GM19193 (cell line): ENCODE results near the gene MAML3.

ENCODE experiments used
- POLR2A ChIP-seq: IDR thresholded peaks from 4 replicates; pipeline ENCODE4 v1.6.1; 2011; ENCODE audit not compliant: insufficient read depth, insufficient read length; ENCODE audit errors: extremely low read depth

The MAML3 gene

DNA sequence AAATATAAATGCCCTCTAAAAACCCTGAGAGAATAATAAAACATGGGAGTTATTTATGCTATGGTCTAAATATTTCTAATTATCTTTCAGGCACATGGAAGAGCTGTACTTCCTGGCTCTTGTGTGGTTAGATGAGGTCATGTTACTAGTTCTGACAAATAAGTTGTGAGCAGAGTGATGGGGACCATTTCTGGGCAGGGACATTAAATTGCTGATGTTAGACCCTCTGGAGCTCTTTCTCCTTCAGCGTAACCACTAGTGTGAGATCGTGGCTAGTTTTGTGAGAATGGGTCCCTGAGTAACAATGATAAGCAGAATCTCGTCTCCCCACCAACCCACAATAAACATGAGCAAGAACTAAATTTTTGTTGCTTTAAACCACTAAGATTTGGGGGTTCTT is 108.0 kb downstream of the MAML3 start:
- no peak for TF ChIP-seq POLR2A

DNA sequence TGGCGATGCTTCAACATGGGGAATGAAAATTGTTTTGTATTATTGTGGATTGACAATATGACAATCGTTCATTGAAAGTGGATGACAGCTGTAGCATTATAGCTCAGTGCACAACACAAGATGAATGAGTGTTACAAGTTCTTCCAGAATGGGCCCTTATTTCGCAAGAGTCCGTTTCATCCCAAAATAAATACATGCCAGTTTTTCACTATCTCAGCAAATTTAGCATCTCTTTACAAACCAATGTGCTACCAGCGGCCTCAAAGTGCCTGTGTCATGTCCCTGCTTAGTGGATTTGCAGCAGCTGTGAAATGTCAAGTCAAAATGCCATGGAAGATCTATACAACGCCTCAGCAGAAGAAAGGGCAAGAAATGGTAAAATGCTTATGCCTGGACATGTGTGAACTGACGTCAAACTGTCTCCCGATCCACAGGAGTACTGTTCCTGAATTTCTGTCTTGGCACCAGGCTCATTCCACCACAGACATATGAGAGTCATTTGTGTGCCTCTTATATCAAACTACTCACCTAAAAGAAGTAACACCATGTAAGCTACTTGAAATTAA is 109.6 kb downstream of the MAML3 start:
- TF ChIP-seq POLR2A = no peak

DNA sequence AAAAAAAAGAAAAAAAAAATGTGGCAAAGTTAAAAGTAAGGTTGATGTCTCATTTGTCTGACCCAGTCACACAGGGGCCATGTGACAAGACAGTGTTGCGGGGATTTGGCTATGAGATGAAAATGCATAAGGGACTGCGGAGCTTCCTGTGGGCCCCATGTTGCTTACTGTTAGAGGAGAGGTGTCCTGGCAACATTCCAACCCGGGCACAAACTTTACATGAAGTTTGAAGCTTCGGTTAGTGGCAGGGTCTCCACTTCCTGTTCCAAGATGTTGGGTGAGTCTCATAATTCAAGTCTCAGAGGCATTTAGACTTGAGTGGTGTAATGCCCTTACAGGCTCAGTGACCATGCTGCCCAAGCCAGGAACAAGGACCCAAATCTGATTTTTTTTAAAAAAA is 111.3 kb downstream of the MAML3 start:
- TF ChIP-seq POLR2A = no peak

DNA sequence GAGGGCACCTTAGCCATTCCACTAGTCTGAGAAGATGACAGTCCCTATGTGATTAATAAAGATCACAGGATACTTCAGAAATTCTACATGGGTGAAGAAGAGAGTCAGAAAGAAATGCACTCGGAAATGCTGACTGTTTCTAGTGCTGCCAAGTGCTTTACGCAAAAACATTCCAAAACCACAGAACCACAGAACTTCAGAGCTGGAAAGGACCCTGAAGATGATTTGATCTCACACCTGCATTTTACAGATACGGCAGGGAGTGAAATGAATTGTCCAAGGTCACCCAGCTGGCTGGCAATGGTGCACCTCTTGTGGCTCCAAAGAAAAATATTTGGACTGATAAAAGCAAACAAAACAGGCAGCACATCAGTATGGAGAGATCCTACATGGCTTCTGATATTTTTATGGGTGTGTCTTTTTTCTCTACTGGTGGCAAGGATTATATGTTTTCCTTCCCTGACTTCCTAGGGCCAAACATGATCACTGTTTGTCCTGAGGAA is 115.9 kb downstream of the MAML3 start:
- TF ChIP-seq POLR2A = no peak

DNA sequence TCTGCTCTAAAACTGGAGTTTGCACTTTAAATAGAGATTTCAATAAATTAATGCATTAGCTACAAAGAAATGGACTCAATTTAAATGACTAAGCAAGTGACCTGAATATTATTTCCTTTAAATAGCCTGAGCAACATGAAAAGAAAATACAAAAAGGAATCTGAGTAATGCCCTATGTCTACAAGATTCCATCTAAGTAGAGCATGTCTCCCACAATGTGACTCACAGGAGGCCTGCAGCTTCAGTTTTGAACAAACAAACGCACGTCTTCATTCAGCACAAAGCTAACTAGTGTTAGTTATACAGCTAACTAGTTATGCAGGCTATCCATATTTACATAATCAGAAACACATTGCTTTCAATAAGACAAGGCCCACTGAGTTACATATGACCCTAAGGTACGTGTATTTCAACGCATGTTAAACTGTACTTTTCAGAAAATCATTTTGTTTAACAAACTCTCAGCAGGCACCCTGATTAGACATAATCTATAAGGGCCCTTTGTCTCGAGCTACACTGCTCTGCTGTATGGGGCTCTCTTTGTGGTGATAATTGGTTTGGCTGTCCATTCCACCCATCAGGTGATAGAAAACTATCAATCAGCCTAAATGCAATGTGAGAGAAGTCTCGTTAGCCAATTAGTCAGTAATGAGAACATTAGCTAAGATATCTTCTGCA is 116.5 kb downstream of the MAML3 start:
- no peak for TF ChIP-seq POLR2A

DNA sequence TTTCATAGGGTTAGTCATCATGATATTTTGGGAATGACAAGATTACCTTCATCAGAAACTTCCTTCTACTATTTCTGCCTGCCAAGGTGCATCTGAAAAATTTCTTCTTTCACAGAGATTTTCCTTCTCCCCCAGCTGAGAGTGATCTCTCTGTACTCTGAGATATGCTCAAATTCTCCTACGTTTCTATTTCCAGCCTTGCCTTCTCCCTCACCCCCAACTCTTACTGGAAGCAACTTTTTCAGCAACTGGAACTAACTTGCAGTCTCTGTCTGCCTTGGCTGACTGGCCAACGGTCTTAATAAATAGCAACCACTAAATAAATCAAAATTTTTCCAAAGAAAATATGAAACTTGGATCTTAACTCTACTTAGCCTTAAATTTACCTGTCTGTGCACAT is 122.3 kb downstream of the MAML3 start:
- TF ChIP-seq POLR2A = no peak

DNA sequence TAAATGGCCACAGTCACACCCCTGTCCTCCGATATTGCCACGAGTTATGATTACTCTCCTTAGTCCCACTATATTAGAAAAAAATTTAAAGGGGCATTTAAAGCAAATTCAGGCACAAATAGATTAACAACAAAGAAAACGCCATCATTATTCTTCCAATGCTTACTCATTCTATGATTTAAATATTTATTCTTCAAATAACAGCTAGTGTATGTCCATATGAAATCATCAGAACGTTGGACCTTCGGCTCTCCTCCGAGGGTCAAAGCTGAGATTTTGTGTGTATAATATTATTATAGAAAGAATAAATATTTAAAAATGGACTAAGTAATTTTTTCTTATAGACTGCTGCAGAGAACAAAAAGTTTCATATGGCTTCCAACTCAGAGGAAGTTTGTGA is 122.9 kb downstream of the MAML3 start:
- no peak for TF ChIP-seq POLR2A

DNA sequence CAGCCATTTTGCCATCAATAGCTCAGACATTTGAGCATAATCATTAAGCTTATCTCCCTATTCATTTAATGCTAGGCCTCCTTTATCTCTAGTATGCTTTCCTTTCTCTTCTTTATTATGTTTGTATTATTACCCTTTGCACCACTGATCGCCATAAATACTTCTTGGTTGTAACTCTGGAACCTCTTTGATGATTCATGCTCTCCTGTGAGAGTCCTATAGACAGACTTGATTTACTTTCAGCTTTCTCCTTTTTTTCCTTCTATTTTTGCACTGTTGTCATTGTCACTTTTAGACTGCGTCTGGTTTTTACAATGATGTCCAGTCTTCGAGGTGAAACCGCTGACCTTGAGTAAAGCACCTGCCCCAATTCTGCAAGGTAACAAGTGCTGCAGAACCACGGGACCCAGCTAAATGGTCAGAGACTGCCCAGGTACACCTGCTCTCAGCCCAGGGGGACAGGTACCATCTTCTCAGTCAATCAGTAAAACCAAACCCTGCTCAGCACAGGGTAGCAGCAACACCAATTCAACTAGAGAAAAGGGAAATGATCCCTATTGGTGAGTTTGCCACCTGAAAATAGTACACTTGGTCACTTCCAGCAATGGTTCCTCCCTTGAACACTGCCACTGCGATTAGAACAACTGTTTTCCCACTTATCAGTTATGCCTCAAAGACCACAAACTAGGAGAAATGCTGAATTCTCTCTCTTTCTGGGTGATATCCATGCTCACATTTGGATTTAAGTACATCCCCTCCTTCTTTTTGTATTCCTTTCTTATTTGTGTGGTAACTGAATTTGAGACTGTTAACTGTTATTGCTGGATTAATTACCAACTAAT is 125.1 kb downstream of the MAML3 start:
- no peak for TF ChIP-seq POLR2A

DNA sequence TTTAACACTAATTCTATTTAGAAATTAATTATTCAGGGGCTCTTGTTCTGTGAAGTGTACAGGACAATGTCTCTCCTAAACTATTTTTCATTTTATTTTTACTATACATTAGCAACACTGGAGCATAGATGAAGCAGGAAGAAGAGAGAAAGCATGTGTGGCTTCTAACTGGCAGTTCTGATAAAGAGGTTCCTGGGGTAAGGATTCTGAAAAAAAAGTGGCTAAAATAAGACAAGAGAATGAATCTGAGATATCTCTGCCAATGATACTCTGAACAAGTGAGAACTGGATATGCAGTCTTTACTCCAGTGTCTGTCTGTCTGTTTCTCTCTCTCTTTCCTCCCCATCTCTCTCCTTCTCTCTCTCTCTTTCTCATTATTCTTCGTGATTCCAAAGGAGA is 125.9 kb downstream of the MAML3 start:
- no peak for TF ChIP-seq POLR2A

DNA sequence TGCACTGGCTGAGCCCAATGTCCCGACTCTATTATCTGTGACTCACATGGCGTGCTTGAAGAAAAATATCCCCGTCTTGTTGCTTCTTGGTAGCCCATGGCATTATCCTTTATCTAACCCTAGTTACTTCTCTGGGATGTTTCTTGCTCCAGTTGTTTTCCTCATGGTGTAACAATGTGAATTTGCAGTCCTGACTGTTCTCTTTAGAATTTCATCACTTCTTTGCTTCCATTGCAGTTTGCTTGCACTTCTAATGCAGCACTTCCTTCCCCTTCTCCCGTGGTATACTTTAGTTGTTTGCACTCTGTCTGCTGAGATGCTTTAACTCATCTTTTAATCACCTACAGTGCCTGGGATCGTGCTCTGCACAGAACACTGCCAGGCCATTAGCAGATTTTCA is 126.9 kb downstream of the MAML3 start:
- no peak for TF ChIP-seq POLR2A

DNA sequence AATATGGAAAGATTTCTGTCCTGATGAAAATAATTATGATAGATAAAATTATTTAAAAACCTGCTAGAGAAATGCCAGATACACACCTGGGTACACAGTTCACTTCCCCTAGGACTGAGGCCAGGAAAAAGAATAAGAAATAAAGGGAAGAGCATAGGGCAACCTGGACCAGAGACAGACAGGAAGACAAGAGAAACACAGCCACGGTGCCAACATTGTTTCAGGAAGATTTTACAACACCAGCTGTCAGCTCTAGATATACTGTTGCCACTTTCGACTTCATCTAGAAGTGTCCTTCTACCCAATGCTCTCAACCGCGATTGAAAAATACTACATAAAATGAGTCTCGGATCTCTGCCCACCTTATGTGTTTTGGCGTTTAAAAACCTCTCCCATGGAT is 128.5 kb downstream of the MAML3 start:
- no peak for TF ChIP-seq POLR2A

DNA sequence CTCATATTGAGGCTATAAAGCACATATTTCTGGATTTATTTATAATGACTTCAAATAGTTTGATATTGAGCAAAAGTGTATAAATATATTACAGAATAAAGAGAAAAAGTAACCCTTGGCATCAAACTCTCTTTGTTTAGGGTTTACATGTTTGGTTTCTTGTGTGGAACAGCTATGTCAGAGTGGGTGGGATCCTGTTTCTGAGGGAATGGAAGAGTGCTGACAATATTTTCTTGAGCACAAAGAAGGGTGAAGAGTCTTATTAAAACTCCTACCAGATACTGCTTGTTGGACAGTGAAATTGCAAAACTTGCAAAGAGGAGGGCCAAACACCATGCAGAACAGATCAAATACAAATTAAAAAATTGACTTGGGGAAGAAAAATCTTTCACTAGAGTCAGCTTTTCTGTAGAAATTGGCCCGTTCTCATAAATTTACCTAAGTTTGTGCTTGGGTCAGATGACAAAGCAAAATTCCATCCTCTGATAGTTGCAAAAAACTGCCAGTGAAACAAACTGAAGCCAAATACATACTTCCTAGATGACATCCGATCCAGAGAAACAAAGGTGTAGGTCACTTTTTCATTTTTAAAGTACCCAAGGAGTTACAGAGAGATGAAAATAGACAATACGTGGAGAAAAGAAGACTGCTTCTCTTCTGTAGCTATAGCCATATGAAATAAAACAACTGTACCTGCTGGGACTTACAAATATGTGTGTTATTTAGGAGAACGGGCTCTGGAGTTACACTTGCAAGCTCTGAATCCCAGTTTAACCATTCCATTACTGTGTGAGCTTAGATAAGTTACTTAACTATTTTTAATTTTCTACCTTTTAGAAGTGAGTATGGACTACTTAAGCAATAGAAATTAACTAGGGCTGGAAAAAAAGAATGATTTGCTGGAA is 133.3 kb downstream of the MAML3 start:
- TF ChIP-seq POLR2A = no peak

DNA sequence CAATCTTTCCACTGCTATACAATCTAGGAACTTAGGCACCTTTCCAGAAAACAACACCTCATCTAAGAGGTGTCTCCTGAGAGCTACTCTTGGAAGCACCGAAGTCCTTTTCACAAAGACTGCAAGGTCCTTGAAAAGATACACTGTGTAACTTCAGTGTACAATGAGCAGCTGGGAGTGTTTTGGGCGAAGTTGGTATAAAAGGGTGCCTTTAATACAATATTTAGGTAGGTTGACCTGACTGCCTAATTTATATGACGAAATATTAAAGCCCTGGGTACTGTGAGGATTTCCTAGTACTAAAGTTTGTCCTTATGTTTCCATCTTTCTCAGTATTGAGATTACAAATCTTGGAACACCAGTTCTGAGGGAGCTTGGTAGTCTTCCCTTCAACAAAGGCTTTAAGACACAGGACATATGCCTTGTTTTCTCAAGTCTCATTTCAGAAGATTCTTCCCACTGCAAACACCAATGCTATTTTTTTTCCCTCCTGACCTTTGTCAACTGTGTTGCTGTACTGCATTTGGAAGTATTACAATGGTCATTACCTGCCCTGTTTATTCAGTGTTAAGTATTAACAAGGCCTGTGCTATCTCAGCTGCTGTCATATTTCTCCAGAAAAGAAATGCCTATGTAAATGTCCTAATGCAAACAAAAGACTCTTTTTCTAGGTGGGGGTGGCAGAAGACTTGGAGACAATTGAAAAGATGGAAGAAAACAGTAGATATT is 134.2 kb downstream of the MAML3 start:
- no peak for TF ChIP-seq POLR2A
